Stimulated activated CD4-positive, alpha-beta T cell treated with anti-CD3 and anti-CD28 coated beads, Interleukin-1b, Interleukin-23, amount 100 ng/mL, for 4 hours (primary cell): ENCODE results near the gene PEX12.
"Not testable (repeated sequence)": the region's sequence is repeated elsewhere in the genome, so short reads cannot be mapped to it uniquely, and the experiment has no call there.

Experiments
- DNase-seq, 2 donors: peaks; one replicate each; pipeline ENCODE4 v3.0.0-alpha.2; 2020; ENCODE audit warnings: low read depth in 2 of 2

The PEX12 gene

GRCh38 chr17:35536664-35537171 is 41.7 kb downstream of the PEX12 start:
- no peak for DNase-seq

- not testable (repeated sequence) for DNase-seq
Observed at GRCh38 chr17:35535406-35535805, 43.0 kb downstream of the PEX12 start.

GRCh38 chr17:35534576-35535093 is 43.7 kb downstream of the PEX12 start:
- DNase-seq, result no peak

GRCh38 chr17:35531160-35531559 is 47.2 kb downstream of the PEX12 start:
- no peak for DNase-seq

GRCh38 chr17:35529866-35530265 is 48.5 kb downstream of the PEX12 start:
- no peak for DNase-seq

GRCh38 chr17:35529326-35529725 is 49.0 kb downstream of the PEX12 start:
- DNase-seq, result not testable (repeated sequence)
